PC-3 (cell line): ENCODE data around the gene ANKLE1. TPM values are rescaled to one million over a fixed set of nuclear protein-coding genes. Genes with fewer than 3 reads are reported as not detected.

ENCODE experiments used
- ATAC-seq: fragments of 200-7000 bp; cut with Tn5 transposase; 2 replicates; pipeline ENCODE4 v1.9.1; 2020; ENCODE audit warnings: mild to moderate bottlenecking, moderate library complexity
- BruUV-seq: library from RNA; stranded (reverse); fragments of 400-500 nt; replicated peaks from 2 replicates; lab custom pipeline; 2021; lab: Mats Ljungman, UMichigan
- CTCF ChIA-PET: fragments of 300-600 bp; sonication (Branson Sonifier 250); formaldehyde crosslinking; loops from one replicate; lab custom pipeline; 2022; ENCODE audit warnings: antibody characterized with exemption; lab: Charles Lee
- POLR2A ChIA-PET: fragments of 300-600 bp; sonication (Branson Sonifier 250); formaldehyde crosslinking; loops from one replicate; lab custom pipeline; 2022; ENCODE audit warnings: antibody characterized with exemption; ENCODE audit not compliant: unreplicated experiment; lab: Charles Lee
- DNase-seq: peaks from one replicate; pipeline ENCODE4 v3.0.0-alpha.2; 2015
- H2AFZ ChIP-seq: fragments of 300-600 bp; sonication (generic); 2 replicates; pipeline ENCODE4 v1.6.0; 2016; ENCODE audit warnings: antibody characterized with exemption, low read length
- H3F3A ChIP-seq: fragments of 300-600 bp; sonication (generic); one replicate; pipeline ENCODE4 v1.6.0; 2017; ENCODE audit warnings: antibody characterized with exemption, low read length, control low read depth, mild to moderate bottlenecking; ENCODE audit not compliant: unreplicated experiment
- H3K27ac ChIP-seq: fragments of 300-600 bp; sonication (generic); 2 replicates; pipeline ENCODE4 v1.5.1; 2016; ENCODE audit warnings: mild to moderate bottlenecking, low read length
- H3K27me3 ChIP-seq: fragments of 300-600 bp; sonication (generic); 2 replicates; pipeline ENCODE4 v1.6.1; 2016; ENCODE audit warnings: low read length, mixed read lengths
- H3K36me3 ChIP-seq: fragments of 300-600 bp; sonication (generic); 2 replicates; pipeline ENCODE4 v1.6.1; 2016; ENCODE audit warnings: low read depth, mixed run types, low read length, mixed read lengths
- H3K4me1 ChIP-seq: fragments of 300-600 bp; sonication (generic); 2 replicates; pipeline ENCODE4 v1.5.1; 2016; ENCODE audit warnings: low read length; ENCODE audit not compliant: insufficient read depth
- H3K4me2 ChIP-seq: fragments of 300-600 bp; sonication (generic); 2 replicates; pipeline ENCODE4 v1.6.0; 2016; ENCODE audit warnings: low read length
- H3K4me3 ChIP-seq: fragments of 300-600 bp; sonication (generic); 2 replicates; pipeline ENCODE4 v1.5.1; 2016; ENCODE audit warnings: mild to moderate bottlenecking, low read length, mixed read lengths
- H3K79me2 ChIP-seq: fragments of 300-600 bp; sonication (generic); 2 replicates; pipeline ENCODE4 v1.6.1; 2017; ENCODE audit warnings: low read length, mixed read lengths
- H3K9ac ChIP-seq: fragments of 300-600 bp; sonication (generic); 2 replicates; pipeline ENCODE4 v1.6.0; 2016; ENCODE audit warnings: mild to moderate bottlenecking, low read length
- H3K9me2 ChIP-seq: fragments of 300-600 bp; sonication (generic); replicated peaks from 2 replicates; pipeline ENCODE4 v1.6.1; 2016; ENCODE audit warnings: mixed run types, low read length, mixed read lengths
- H3K9me3 ChIP-seq: fragments of 300-600 bp; sonication (generic); 2 replicates; pipeline ENCODE4 v1.6.1; 2016; ENCODE audit warnings: low read length, mixed read lengths
- H4K20me1 ChIP-seq: fragments of 300-600 bp; sonication (generic); 2 replicates; pipeline ENCODE4 v1.6.1; 2016; ENCODE audit warnings: low read length, mixed read lengths
- EZH2 ChIP-seq: fragments of 300-600 bp; sonication (generic); IDR thresholded peaks from one replicate; pipeline ENCODE4 v1.6.1; 2017; ENCODE audit warnings: antibody characterized with exemption, mild to moderate bottlenecking, low read length; ENCODE audit not compliant: unreplicated experiment
- EZH2phosphoT487 ChIP-seq: fragments of 300-600 bp; sonication (generic); IDR thresholded peaks from 2 replicates; pipeline ENCODE4 v1.6.1; 2018; ENCODE audit warnings: mild to moderate bottlenecking, antibody characterized with exemption, low read length, borderline replicate concordance
- intact Hi-C: fragments of 100-400 bp; cut with micrococcal nuclease; formaldehyde crosslinking; loops from 2 replicates; pipeline ENCODE4 v1.9.0; 2023
- total RNA-seq: library from RNA; depleted of rRNA; stranded (reverse); fragments of >200 nt; gene quantifications from 2 replicates; pipeline ENCODE4 v1.2.3, GENCODE V29; 2014
- TF ChIP-seq, protein P1 (sequence below): fragments of 300-600 bp; sonication (generic); conservative IDR thresholded peaks from 2 replicates; pipeline ENCODE4 v1.5.1; 2017; ENCODE audit warnings: antibody characterized with exemption, low read depth, mild to moderate bottlenecking, low read length

Gene ANKLE1
- total RNA-seq, 1 experiment from 2014 or later: 2.2 TPM

DNA sequence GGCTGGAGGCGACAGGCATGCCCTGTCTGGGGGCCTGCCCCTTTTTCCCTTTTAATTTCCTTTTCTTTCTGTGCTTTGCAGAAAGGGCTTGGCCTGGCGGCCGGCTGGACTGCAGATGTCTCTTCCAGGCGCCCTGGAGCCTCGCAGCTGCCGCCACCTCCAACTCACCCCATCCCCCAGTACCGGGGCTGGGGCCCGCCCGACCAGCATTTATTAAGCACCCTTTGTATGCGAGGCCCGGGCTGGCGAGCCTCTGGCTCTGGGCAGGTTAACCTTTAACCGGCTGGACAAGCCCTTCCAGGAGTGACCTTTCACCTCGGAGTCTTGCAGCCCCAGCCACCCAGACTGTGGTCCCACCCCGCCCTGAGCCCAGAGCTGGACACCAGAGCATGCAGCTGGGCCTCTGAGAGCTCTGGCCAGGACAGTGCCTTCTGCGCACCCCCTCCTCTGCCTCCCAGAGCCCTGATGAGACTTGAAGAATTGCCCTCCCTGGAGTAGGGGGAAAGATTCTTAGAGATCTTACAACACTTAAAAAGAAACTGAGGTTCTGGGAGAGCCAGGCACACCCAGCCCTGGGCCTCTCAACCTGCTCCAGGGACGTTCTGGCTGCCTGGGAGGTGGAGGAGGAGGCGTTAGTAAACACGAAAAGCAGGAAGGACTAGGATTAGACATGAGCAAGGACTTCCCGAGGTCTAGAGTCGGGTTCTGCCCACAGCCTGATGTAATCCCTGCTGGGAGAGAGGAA is 34.8 kb upstream of the ANKLE1 start:
- ChIA-PET CTCF (no interaction called here), POLR2A (no interaction called here)
- no peaks in the 10 kb centered on the region for H3K36me3 ChIP-seq
- no peaks in the 10 kb centered on the region for H3K27me3 ChIP-seq
- no peaks in the 10 kb centered on the region for H3F3A ChIP-seq
- peak overlapping the region; percentile 92 for H3K4me2 ChIP-seq
- intact Hi-C loops: no loop called here
- no peak overlapping the region for H3K27ac ChIP-seq
- 0 out of 2 replicates have a peak overlapping the region, but pooled peaks have one; percentile 58 for H3K9ac ChIP-seq
- H4K20me1 ChIP-seq: peaks cover 13% of the 10 kb centered on the region
- H3K79me2 ChIP-seq: peaks cover 34% of the 10 kb centered on the region
- peaks cover 30% of the 10 kb centered on the region for H3K4me1 ChIP-seq
- H3K9me2 ChIP-seq: no peaks in the 10 kb centered on the region
- peak overlapping the region; percentile 90 for H2AFZ ChIP-seq
- DNase-seq (no peak), ATAC-seq (no peak)
- BruUV-seq: no TSS peak
- H3K4me3 ChIP-seq: peak overlapping the region; percentile 69; the same call in 1 of the 2 replicates
- no peaks in the 10 kb centered on the region for H3K9me3 ChIP-seq
- TF ChIP-seq EZH2 (no peak), EZH2phosphoT487 (no peak)
- TF ChIP-seq, protein P1, sequence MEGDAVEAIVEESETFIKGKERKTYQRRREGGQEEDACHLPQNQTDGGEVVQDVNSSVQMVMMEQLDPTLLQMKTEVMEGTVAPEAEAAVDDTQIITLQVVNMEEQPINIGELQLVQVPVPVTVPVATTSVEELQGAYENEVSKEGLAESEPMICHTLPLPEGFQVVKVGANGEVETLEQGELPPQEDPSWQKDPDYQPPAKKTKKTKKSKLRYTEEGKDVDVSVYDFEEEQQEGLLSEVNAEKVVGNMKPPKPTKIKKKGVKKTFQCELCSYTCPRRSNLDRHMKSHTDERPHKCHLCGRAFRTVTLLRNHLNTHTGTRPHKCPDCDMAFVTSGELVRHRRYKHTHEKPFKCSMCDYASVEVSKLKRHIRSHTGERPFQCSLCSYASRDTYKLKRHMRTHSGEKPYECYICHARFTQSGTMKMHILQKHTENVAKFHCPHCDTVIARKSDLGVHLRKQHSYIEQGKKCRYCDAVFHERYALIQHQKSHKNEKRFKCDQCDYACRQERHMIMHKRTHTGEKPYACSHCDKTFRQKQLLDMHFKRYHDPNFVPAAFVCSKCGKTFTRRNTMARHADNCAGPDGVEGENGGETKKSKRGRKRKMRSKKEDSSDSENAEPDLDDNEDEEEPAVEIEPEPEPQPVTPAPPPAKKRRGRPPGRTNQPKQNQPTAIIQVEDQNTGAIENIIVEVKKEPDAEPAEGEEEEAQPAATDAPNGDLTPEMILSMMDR: no peak

DNA sequence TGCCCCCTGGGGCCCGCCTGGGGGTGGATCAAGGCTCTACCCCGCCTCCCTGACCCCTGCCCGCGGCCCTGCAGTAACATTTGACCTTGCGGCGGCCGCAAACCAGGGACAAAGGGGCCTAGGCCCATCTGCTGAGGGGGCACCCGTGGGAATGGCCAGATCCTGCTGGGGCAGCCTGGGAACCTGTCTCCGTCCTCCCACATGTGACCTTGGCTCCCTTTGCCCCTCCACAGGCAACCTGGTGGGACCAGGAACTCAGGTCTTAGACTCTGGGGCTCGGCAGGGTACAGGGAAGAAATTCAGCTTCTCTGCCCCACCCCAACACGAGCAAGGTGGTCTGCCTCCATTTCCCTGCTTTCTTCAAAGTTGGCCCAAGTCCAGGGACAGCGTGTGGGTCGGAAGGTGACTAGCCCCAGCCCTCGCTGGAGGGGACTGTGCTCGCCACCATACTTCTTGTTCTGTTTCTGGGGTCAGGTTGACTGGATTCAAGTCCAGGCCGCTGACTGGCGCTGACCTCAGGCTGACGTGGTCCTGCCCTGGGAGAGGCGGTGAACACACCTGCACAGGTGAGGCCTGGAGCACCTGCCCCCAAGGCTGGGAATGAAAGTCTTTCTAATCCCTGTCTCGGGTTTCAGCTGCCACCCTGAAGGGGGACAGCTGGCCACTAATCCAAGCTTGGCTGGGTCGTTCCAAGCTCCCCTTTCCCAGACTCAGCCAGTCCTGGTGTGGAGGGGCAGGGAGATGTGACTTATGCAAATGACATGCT is 33.5 kb upstream of the ANKLE1 start:
- Histone ChIP-seq H4K20me1 (peaks cover 3% of the 10 kb centered on the region), H3K9me3 (no peaks in the 10 kb centered on the region), H3K4me2 (no peak overlapping the region), H3K4me3 (no peak overlapping the region), H3F3A (no peaks in the 10 kb centered on the region), H3K4me1 (peaks cover 27% of the 10 kb centered on the region), H3K9ac (no peak overlapping the region), H3K27me3 (no peaks in the 10 kb centered on the region), H3K79me2 (peaks cover 21% of the 10 kb centered on the region), H3K27ac (no peak overlapping the region), H2AFZ (no peak overlapping the region), H3K9me2 (no peaks in the 10 kb centered on the region), H3K36me3 (no peaks in the 10 kb centered on the region)
- no TSS peak for BruUV-seq
- DNase-seq (no peak), ATAC-seq (no peak)
- ChIA-PET CTCF (no interaction called here), POLR2A (interaction anchor here (0.6 kb wide), 1 partner anchor 19 kb away, joined by 3 read pairs; no protein-coding TSS in a partner anchor)
- intact Hi-C loops: no loop called here
- no peak for TF ChIP-seq EZH2

DNA sequence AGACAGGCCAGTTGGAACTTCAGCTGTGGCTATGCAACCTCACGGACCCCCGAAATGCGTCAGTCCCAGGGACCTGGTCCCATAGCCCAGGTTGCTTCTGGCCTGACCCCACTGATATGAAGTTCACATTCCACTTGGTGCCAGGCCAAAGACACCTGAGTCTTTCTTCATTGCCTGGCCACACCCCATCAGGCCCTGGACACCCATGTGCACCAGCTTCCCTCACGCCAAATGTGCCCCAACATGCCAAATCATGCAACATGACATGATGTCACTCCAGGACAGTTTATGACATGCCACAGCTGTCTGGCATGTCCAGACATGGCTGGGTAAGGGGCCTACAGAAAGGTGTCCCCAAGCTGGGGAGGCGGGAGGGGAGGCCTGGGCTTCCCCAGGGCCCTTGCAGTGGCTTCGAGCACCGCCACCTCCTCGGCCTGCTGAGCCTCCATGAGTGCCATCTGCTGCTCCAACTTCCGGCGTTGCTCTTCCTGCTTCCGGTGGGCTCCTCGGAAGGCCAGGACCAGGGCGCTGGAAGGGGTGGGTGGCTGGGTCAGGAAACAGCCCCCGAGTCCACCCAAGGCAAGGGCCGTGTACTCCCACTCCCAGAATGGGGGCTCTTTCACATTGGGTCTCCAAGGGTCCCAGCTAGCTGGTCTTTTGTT is 31.7 kb upstream of the ANKLE1 start:
- ATAC-seq (no peak), DNase-seq (no peak)
- H3F3A ChIP-seq: no peaks in the 10 kb centered on the region
- H3K36me3 ChIP-seq: no peaks in the 10 kb centered on the region
- H3K9ac ChIP-seq: no peak overlapping the region
- peaks cover 2% of the 10 kb centered on the region for H3K79me2 ChIP-seq
- intact Hi-C loops: no loop called here
- TF ChIP-seq, protein P1: no peak
- TF ChIP-seq EZH2phosphoT487 (no peak), EZH2 (no peak)
- ChIA-PET CTCF (interaction anchor here (1.0 kb wide), 1 partner anchor 10 kb away, joined by 4 read pairs; no protein-coding TSS in a partner anchor), POLR2A (no interaction called here)
- H3K4me1 ChIP-seq: peaks cover 27% of the 10 kb centered on the region
- H4K20me1 ChIP-seq: no peaks in the 10 kb centered on the region
- no peaks in the 10 kb centered on the region for H3K9me3 ChIP-seq
- H3K4me3 ChIP-seq: no peak overlapping the region
- no peaks in the 10 kb centered on the region for H3K27me3 ChIP-seq
- H3K9me2 ChIP-seq: no peaks in the 10 kb centered on the region
- no TSS peak for BruUV-seq
- H3K27ac ChIP-seq: 0 out of 2 replicates have a peak overlapping the region, but pooled peaks have one; percentile 23
- no peak overlapping the region for H2AFZ ChIP-seq
- H3K4me2 ChIP-seq: no peak overlapping the region
